Activated T-helper 2 cell treated with anti-CD3 and anti-CD28 coated beads, Interferon-gamma antibody, Interleukin-2, Interleukin-4, amounts not matched to agents 10 μg/mL and 5 μg/mL and 100 μg/mL, durations not matched to agents 14 hours and 24 hours and 36 hours (primary cell): Measurements from ENCODE around the gene TRIP13. TPM values are rescaled to one million over a fixed set of nuclear protein-coding genes. Genes with fewer than 3 reads are reported as not detected.
A peak's percentile ranks its signal among the peaks of the same experiment; 100 is the strongest.
"Not testable (repeated sequence)": the region's sequence is repeated elsewhere in the genome, so short reads cannot be mapped to it uniquely, and the experiment has no call there.

Experiments
- DNase-seq: peaks from one replicate; pipeline ENCODE4 v3.0.0; 2021; ENCODE audit warnings: low spot score
- H3K27ac Mint-ChIP-seq: one replicate; pipeline ENCODE4 v1.8.0; 2021; ENCODE audit warnings: mixed read lengths
- H3K27me3 Mint-ChIP-seq: one replicate; pipeline ENCODE4 v1.8.0; 2021; ENCODE audit warnings: low read depth, mixed read lengths
- H3K36me3 Mint-ChIP-seq: one replicate; pipeline ENCODE4 v1.8.0; 2021; ENCODE audit warnings: low read depth, mixed read lengths
- H3K4me1 Mint-ChIP-seq: one replicate; pipeline ENCODE4 v1.8.0; 2021; ENCODE audit warnings: low read depth, mixed read lengths
- H3K4me3 Mint-ChIP-seq: one replicate; pipeline ENCODE4 v1.8.0; 2021; ENCODE audit warnings: low read depth, mild to moderate bottlenecking, moderate library complexity, mixed read lengths
- H3K9me3 Mint-ChIP-seq: one replicate; pipeline ENCODE4 v1.8.0; 2021; ENCODE audit warnings: mixed read lengths
- intact Hi-C: fragments of 100-400 bp; cut with micrococcal nuclease; formaldehyde crosslinking; loops from one replicate; pipeline ENCODE4 v1.15.1; 2023
- total RNA-seq: library from RNA; stranded (reverse); gene quantifications from 2 replicates; pipeline ENCODE4 v1.2.3, GENCODE V29; 2022

The TRIP13 gene
- total RNA-seq, 1 donor from 2014 or later, result 37.6 TPM

DNA sequence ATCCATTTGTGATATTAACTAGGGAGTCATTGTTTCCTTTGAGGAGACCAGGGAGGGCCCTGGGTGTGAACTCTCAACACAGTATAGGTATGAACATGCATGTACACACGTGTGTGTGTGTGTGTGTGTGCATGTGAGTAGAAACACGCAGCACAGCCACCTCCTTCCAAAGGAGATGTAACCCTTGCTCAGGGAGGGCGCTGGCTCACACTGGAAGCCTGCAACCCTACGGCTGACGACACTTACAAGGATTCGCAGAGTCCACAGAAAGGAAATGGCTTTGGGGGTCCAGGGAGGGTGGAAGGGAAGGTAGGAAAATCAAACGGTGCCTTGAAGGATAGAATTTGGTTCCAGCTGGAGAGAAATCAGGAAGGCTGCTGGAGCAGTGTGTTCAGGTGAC is 21.9 kb downstream of the TRIP13 start:
- no peak for DNase-seq
- intact Hi-C loops, result no loop called here
- peaks cover 53% of the 10 kb centered on the region for H3K36me3 Mint-ChIP-seq
- H3K27me3 Mint-ChIP-seq, result no peaks in the 10 kb centered on the region
- no peaks in the 10 kb centered on the region for H3K9me3 Mint-ChIP-seq
- no peak overlapping the region for H3K4me3 Mint-ChIP-seq
- peaks cover 11% of the 10 kb centered on the region for H3K4me1 Mint-ChIP-seq
- H3K27ac Mint-ChIP-seq, result no peak overlapping the region

DNA sequence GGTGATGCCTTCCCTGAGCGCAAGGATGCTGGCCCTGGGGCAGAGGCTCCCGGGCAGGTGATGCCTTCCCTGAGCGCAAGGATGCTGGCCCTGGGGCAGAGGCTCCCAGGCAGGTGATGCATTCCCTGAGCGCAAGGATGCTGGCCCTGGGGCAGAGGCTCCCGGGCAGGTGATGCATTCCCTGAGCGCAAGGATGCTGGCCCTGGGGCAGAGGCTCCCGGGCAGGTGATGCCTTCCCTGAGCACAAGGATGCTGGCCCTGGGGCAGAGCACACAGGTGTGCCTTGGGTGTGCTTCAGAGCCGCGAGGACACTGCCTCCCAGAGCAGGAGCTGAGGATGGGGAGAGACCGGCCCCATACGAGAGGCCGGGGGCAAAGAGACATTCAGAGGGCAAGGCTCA is 22.7 kb downstream of the TRIP13 start:
- Mint-ChIP-seq H3K36me3 (peaks cover 56% of the 10 kb centered on the region), H3K4me1 (peaks cover 11% of the 10 kb centered on the region)
- DNase-seq, H3K27me3 Mint-ChIP-seq, H3K4me3 Mint-ChIP-seq, H3K27ac Mint-ChIP-seq, intact Hi-C loops, H3K9me3 Mint-ChIP-seq: not testable (repeated sequence)

DNA sequence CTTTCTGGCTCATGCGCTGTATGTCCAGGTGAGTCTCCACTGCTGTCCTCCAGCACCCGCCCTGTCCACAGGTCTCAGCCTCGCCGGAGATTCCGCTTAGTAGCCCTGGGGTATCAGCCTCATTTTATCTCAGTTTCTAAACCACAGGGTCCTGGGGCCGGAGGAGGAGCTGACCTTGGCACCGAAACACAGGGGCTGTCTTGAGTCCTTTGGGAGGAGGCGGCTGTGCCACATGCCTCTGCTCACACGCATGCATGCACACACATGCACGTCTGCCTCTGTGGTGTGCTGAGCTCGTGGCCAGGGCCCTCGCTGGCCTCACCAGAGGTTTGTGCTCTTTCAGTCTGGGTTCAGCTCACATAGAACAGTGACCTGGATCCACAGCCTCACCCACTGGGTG is 23.3 kb downstream of the TRIP13 start:
- Mint-ChIP-seq H3K36me3 (peaks cover 51% of the 10 kb centered on the region), H3K9me3 (no peaks in the 10 kb centered on the region), H3K4me1 (peaks cover 11% of the 10 kb centered on the region), H3K27me3 (no peaks in the 10 kb centered on the region), H3K27ac (no peak overlapping the region), H3K4me3 (no peak overlapping the region)
- intact Hi-C loops, result no loop called here
- no peak for DNase-seq

DNA sequence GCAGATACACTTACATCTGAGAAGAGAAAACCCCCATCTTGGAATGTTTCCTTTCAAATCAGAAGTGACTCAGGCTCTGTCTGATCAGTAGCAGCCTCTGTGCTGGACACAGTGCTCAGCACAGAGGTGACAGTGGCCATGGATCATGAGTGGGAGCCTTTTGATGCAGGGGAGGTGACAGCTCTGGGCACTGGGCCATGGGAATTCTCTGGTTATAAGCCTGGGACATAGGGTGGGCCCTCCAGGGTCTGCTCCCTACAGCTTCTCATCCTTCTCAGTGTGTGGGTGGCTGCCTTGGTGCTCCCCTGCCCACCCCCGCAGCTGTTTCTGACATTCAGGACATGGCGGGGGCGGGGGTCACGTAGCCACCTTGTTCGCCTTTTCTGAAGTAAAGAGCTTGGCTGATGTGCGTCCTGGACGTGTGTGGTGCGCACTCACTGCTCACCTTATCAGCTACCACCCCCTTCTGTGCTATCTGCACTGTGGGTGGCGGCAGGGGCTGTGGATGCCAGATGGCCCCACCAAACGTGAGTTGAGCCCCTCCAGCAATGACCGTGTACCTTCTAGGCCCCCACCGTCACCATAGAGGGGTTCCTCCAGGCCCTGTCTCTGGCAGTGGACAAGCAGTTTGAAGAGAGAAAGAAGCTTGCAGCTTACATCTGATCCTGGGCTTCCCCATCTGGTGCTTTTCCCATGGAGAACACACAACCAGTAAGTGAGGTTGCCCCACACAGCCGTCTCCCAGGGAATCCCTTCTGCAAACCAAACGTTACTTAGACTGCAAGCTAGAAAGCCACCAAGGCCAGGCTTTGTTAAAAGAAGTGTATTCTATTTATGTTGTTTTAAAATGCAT is 24.0 kb downstream of the TRIP13 start:
- no peak overlapping the region for H3K27ac Mint-ChIP-seq
- no peak for DNase-seq
- H3K36me3 Mint-ChIP-seq, result peaks cover 51% of the 10 kb centered on the region
- no peak overlapping the region for H3K4me3 Mint-ChIP-seq
- intact Hi-C loops, result no loop called here
- H3K4me1 Mint-ChIP-seq, result peaks cover 11% of the 10 kb centered on the region
- H3K9me3 Mint-ChIP-seq, result no peaks in the 10 kb centered on the region
- no peaks in the 10 kb centered on the region for H3K27me3 Mint-ChIP-seq

DNA sequence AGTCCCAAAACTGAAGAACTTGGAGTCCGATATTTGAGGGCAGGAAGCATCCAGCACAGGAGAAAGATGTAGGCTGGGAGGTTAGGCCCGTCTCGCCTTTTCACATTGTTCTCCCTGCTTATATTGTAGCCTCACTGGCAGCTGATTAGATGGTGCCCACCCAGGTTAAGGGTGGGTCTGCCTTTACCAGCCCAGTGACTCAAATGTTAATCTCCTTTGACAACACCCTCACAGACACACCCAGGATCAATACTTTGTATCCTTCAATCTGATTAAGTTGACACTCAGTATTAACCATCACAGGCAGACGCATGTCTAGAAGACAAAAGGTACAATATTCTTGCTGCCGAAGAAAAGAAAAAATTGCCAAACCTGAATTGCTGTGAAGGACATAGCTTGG is 26.0 kb downstream of the TRIP13 start:
- H3K27ac Mint-ChIP-seq, intact Hi-C loops, DNase-seq, H3K27me3 Mint-ChIP-seq, H3K4me1 Mint-ChIP-seq, H3K4me3 Mint-ChIP-seq, H3K9me3 Mint-ChIP-seq: not testable (repeated sequence)
- H3K36me3 Mint-ChIP-seq, result peaks cover 33% of the 10 kb centered on the region

DNA sequence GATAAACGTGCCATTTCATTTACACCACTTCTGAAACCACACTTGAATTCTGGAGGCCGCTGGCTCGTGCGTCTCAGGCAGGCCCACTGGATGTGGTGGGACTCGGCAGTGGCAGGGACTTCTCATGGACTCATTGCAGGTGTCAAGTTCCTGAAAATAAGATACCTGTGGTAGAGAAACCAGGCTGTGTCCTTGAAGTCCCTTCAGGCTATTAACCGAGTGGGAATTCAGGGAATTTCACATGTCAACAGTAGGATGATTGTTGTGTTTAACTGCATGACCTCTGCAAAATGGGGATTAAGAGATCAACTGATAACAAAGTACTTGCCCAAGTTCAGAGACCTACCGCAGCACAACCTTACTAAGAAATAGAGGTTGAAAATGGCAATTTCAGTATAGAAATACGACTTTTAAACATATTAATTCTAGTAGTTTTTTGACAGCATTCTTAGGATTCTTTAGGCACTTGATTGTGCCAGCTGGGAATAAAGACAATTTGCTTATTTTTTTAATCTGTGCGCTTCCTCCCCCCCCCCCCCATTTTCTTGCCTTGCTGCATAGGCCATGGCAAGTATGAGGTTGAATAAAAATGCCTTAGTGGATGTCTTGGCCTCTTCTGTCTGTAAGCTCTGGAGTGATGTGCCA is 26.8 kb downstream of the TRIP13 start:
- DNase-seq, result no peak
- peaks cover 27% of the 10 kb centered on the region for H3K36me3 Mint-ChIP-seq
- no peaks in the 10 kb centered on the region for H3K27me3 Mint-ChIP-seq
- H3K9me3 Mint-ChIP-seq, result no peaks in the 10 kb centered on the region
- H3K4me3 Mint-ChIP-seq, result no peak overlapping the region
- H3K4me1 Mint-ChIP-seq, result peaks cover 8% of the 10 kb centered on the region
- intact Hi-C loops, result no loop called here
- H3K27ac Mint-ChIP-seq, result no peak overlapping the region

DNA sequence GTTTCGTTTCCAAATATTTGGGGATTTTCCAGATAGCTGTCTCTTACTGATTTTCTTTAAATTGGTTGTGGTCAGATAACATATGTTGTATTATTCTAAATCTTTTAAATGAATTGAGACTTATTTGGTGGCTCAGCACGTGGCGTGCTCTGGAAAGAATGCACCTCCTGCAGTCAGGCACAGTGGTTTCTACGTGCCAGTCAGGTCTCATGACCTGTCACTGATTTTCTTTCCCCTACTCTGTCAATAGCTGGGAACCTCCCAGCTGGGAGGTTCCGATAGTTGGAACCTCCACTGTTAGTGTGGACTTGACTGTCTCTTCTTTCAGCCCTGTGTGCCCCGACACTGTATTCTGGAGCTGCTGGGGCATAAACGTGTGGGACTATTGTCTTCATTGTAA is 27.6 kb downstream of the TRIP13 start:
- intact Hi-C loops, result loop anchor here (10.0 kb wide), 1 partner anchor 724 kb away; no protein-coding TSS in a partner anchor
- H3K36me3 Mint-ChIP-seq, result peaks cover 21% of the 10 kb centered on the region
- H3K4me1 Mint-ChIP-seq, result peaks cover 13% of the 10 kb centered on the region
- no peak overlapping the region for H3K4me3 Mint-ChIP-seq
- peaks cover 3% of the 10 kb centered on the region for H3K27me3 Mint-ChIP-seq
- H3K27ac Mint-ChIP-seq, result no peak overlapping the region
- no peaks in the 10 kb centered on the region for H3K9me3 Mint-ChIP-seq
- no peak for DNase-seq

DNA sequence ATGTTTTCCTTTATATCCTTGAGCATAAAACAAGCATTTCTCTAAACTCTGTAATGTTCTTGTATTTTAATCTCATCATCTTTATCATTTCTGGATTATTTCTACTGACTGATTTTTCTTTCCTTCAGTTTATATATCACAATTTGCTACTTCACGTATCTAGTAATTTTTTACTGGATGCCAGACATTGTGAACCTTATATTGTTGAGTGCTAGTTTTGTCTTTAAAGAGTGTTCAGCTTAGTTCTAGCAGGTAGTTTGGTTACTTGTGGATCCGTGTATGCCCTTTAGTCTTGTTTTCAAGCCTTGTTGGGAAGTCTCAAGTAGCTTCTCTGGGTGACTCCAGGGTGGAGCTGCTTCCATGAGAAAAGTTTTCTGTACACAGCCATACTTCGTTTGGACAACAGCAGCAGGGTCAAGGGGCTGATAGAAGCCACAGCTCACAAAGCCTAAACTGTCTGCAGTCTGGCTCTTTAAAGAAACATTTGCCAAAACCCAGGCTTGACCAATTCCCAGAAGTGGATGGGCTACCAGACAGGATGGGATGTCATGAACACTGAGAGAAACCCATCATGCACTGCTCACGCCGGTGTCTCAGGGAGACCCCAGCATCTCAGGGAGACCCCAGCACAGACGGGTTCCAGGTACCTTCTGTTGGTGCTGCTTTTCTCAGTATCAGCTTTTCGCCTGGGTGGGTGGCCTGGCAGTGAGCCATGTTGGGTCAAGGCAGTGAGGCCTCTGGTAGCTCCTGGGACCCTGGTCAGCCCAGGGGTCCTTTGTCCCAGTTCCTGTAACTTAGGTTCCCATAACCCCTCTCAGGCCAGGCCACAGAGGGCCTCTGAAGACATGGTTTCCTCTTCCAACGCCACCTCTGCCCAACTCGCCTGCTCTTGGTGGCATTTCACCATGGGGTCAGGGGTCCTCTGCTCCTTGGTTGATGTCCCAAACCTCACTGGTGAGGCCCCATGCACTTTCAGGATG is 29.1 kb downstream of the TRIP13 start:
- DNase-seq, result no peak
- H3K27me3 Mint-ChIP-seq, result peaks cover 15% of the 10 kb centered on the region
- peaks cover 19% of the 10 kb centered on the region for H3K4me1 Mint-ChIP-seq
- H3K36me3 Mint-ChIP-seq, result peaks cover 21% of the 10 kb centered on the region
- H3K27ac Mint-ChIP-seq, result no peak overlapping the region
- no peaks in the 10 kb centered on the region for H3K9me3 Mint-ChIP-seq
- H3K4me3 Mint-ChIP-seq, result no peak overlapping the region
- intact Hi-C loops, result loop anchor here (10.0 kb wide), 1 partner anchor 723 kb away; no protein-coding TSS in a partner anchor

DNA sequence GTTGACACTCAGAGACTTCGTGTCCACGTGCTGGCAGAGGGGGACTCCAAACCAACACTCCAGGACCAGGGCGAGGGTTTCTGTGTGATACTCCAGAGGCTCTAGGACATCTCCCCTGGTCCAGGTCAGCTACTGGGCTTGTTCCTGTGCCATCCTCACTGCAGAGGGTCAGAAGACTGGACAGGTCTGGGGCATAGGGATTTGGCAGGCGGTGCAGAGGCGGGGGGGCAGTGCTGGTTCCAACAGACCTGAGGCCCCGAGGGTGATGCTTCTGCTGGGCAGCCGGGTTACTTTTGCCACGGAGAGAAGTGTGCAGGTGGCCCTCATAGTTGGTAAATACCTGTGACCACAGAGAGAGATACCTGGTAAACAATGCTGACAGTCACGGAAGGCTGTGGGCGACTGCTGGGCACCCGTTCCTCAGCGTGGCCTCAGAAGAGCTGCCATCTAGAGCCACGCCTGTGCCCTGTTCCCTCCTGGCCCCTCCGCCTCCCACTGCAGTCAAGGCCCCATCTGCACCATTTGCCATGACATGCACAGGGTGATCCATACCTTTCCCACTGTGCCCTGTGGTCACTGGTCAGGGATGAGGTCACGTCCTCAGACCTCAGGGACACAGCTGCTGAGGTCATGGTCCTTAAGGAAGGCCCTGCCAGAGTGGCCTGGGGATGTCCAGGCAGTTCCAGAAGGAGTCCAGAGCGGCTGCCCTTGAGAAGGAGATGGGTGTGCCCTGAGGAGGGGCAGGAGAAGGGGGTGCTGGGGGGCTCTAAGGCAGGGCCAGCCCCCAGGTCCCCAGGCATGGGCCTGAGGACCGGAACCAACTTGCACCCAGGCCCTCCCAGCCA is 30.0 kb downstream of the TRIP13 start:
- H3K9me3 Mint-ChIP-seq, result no peaks in the 10 kb centered on the region
- no peak overlapping the region for H3K4me3 Mint-ChIP-seq
- H3K27me3 Mint-ChIP-seq, result peaks cover 18% of the 10 kb centered on the region
- DNase-seq, result no peak
- H3K27ac Mint-ChIP-seq, result no peak overlapping the region
- peaks cover 21% of the 10 kb centered on the region for H3K36me3 Mint-ChIP-seq
- intact Hi-C loops, result loop anchor here (1.0 to 10.0 kb wide), 3 partner anchors 89 to 722 kb away; no protein-coding TSS in a partner anchor
- H3K4me1 Mint-ChIP-seq, result peaks cover 21% of the 10 kb centered on the region

DNA sequence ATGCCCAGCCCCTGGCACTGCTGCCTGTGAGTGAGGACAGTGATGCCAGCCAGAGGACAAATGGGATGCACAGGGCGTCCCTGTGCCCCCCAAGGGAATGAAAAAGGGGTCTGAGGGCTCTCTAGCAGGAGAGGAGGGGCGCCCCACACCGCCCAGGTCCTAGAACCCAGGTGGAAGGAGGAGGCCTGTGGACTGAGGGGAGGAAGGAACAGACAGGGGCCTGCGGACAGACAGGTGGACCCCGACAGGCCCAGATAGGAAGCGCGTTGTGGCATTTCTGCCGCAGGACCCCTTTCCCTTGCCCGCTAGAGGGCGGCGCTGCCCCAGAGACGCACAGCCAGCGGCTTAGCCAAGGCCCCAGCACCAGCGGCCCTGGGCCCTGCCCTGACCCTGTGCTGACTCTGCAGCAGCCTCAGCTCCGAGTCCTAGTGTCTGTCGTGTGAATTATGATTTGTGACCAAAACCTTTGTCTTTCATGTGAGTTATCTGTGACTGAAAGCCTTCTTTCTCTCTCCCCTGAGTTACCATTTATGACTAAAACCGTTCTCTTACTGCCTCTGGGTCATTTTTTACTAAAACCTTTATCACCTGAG is 30.7 kb downstream of the TRIP13 start:
- Mint-ChIP-seq H3K36me3 (peaks cover 15% of the 10 kb centered on the region), H3K9me3 (no peaks in the 10 kb centered on the region), H3K27ac (peak overlapping the region; percentile 4), H3K4me3 (no peak overlapping the region), H3K27me3 (peaks cover 21% of the 10 kb centered on the region), H3K4me1 (peaks cover 21% of the 10 kb centered on the region)
- intact Hi-C loops, result loop anchor here (1.0 to 10.0 kb wide), 3 partner anchors 88 to 721 kb away; no protein-coding TSS in a partner anchor
- DNase-seq, result peak; percentile 69

DNA sequence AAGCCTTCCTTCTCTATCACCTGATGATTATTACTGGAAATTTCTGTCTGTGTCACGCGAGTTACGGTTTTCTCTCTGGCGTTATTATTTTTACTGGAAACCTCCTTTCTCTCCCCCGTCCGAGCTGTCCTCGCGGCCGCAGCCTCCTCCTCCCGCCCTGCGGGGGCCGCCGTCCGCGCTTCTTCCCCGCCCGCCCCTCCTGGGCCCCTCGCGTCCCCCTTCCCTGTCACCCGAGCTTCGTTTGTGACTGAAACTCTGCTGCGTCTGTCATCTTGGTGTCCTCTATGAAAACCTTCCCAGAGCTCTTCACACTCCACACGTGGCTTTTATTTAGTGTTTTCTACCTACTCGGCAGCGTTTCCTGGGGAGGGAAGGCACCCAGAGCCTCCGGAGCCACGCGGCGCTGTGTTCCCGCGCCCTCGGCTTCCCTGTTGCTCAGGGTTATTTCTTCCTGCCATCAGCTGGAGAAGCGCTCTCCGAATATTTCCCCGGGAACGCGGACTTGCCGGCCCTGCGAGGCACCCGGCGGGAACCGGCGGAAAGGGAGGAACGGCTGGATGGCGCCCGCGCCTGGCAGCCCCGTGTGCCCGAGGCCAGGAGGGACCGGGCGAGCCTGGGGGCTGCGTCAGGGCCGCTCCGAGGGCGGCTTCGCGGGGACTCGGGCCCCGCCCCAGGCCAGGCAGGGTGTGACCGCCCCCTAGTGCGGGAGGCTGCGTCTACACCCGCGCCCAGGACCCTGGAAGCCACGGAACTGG is 33.9 kb downstream of the TRIP13 start:
- Mint-ChIP-seq H3K27ac (no peak overlapping the region), H3K27me3 (peaks cover 21% of the 10 kb centered on the region), H3K36me3 (peaks cover 6% of the 10 kb centered on the region), H3K4me1 (peaks cover 23% of the 10 kb centered on the region), H3K4me3 (peak overlapping the region; percentile 22), H3K9me3 (no peaks in the 10 kb centered on the region)
- no peak for DNase-seq
- intact Hi-C loops, result loop anchor here (10.0 kb wide), 1 partner anchor 718 kb away; no protein-coding TSS in a partner anchor
